Measurements from ENCODE around the gene PSMA5. TPM values are rescaled to one million over a fixed set of nuclear protein-coding genes. Genes with fewer than 3 reads are reported as not detected.
"Not testable (repeated sequence)": the region's sequence is repeated elsewhere in the genome, so short reads cannot be mapped to it uniquely, and the experiment has no call there.

PSMA5 gene
- polyA plus RNA-seq, 3 donors: 96.1 to 128 (median 106) TPM

GRCh38 chr1:109383087-109383779 is 43.0 kb downstream of the PSMA5 start:
- no peak for DNase-seq (ENCODE audit: extremely low read depth in 1 of 11, low read depth in 9 of 11, low spot score in 4 of 11)

DNA sequence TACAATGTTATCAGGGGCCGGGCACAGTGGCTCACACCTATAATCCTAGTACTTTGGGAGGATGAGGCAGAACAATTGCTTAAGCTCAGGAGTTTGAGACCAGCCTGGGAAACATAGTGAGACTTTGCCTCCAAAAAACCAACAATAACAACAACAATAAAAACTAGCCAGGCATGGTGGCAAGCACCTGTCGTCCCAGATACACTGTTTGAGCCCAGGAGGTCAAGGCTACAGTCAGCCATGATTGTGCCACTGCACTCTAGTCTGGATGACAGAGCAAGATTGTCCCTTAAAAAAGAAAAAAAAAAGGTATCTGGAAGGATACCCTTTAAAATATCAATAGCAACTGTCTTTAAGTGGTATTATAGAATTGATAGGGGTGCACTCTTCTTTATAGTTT is 44.7 kb downstream of the PSMA5 start:
- DNase-seq (ENCODE audit: extremely low read depth in 1 of 11, low read depth in 9 of 11, low spot score in 4 of 11): no peak

GRCh38 chr1:109379907-109380306 is 46.3 kb downstream of the PSMA5 start:
- DNase-seq (ENCODE audit: extremely low read depth in 1 of 11, low read depth in 9 of 11, low spot score in 4 of 11): no peak

DNA sequence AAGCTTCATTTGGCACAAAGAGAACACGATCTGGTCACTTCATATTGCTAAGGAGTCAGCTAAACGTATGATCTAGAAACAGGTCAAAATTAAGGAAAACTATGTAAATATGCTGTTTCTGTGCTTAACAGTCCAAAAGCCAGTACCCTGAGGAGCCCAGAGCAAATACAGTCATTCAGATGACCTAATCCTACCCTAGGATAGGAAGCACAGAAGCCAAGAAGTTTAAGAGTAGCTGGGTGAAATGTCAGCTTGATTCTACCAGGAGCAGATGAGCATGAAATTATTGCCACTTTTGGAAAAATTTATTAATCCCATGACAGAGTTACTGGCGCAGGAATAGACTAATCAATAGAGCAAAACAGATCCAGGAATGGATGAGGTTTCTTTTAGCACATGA is 46.8 kb downstream of the PSMA5 start:
- no peak for DNase-seq (ENCODE audit: extremely low read depth in 1 of 11, low read depth in 9 of 11, low spot score in 4 of 11)

DNA sequence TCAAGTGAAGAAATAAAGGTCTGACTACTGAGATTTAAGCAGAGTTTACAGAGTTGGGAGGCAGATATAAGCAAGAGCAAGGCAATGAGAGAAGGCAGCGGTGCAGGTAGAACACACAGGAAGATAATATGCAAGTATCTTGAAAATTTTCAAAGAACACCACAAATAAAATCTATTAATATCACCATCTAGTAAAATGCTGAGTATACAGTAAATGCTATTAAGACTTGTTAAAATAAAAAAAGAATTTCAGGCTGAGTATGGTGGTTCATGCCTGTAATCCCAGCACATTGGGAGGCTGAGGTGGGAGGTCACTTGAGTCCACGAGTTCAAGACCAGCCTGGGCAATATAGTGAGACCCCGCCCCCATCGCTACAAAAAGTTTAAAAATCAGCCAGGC is 48.5 kb downstream of the PSMA5 start:
- no peak for DNase-seq (ENCODE audit: extremely low read depth in 1 of 11, low read depth in 9 of 11, low spot score in 4 of 11)

DNA sequence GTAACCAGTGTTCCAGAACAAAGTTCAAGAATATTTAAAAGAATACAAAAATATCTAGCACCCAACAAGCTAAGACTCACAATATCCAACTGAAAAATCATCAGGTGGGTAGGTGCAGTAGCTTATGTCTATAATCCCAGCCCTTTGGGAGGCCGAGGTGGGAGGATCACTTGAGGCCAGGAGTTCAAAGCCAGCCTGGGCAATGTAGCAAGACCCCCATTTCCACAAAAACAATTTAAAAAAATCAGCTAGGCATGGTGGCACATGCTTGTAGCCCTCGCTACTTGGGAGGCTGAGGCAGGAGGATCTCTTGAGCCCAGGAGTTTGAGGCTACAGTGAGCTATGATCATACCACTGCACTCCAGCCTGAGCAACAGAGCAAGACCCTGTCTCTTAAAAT is 52.6 kb downstream of the PSMA5 start:
- not testable (repeated sequence) for DNase-seq (ENCODE audit: extremely low read depth in 1 of 11, low read depth in 9 of 11, low spot score in 4 of 11)

DNA sequence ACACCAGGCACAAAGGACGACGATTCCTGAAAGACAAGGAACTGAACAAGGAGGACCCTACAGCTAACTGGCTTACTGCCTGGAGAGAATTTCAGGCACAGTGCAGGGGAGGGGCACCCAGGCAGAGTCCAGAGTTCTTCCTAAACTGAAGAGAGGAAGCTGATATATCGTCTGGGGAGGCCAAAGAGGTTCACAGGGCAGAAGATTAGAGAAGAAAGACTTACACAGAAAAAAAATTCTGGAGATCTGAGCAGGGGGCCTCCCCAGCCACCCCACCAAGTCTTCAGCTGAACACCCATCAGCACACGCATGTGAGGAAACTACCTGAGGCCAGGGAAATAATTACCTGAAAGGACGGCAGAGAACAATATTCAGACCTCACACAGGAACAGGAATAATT is 53.1 kb downstream of the PSMA5 start:
- no peak for DNase-seq (ENCODE audit: extremely low read depth in 1 of 11, low read depth in 9 of 11, low spot score in 4 of 11)

GRCh38 chr1:109372281-109372680 is 54.0 kb downstream of the PSMA5 start:
- no peak for DNase-seq (ENCODE audit: extremely low read depth in 1 of 11, low read depth in 9 of 11, low spot score in 4 of 11)

- no peak for DNase-seq (ENCODE audit: extremely low read depth in 1 of 11, low read depth in 9 of 11, low spot score in 4 of 11)
These were observed 54.9 kb downstream of the PSMA5 start for GRCh38 chr1:109371341-109371739.

DNA sequence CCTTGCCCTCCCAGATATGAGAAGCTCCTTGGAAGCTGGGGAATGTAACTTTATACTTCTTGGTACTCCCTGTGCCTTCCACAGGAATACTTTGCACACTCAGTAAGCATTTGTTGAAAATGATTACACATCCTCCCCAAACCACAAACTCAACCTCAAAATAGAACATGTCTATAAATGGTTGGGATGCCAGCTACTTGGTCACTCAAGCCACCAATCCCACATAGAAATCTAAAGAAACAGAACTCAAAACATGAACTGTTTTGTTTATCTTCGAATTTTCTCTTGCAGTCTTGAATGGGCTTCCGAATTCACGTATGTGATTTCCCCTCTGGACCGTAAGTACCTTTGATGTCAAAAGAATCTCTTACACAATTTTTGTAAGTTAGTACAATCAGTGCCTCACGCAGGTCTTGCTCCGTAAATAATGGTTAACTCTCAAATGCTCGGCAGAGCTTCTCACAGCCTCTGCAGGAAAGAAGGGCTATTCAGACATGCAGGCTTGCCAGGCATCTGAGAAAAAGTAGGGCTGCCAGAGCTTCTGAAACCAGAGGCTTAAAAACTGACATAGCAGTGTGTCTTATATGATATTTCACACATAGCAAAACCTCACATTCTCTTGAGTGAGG is 55.4 kb downstream of the PSMA5 start:
- DNase-seq (ENCODE audit: extremely low read depth in 1 of 11, low read depth in 9 of 11, low spot score in 4 of 11): no peak

GRCh38 chr1:109369167-109369746 is 57.0 kb downstream of the PSMA5 start:
- DNase-seq (ENCODE audit: extremely low read depth in 1 of 11, low read depth in 9 of 11, low spot score in 4 of 11): no peak

- DNase-seq (ENCODE audit: extremely low read depth in 1 of 11, low read depth in 9 of 11, low spot score in 4 of 11): no peak
These were observed 57.8 kb downstream of the PSMA5 start for GRCh38 chr1:109368464-109368863.

DNA sequence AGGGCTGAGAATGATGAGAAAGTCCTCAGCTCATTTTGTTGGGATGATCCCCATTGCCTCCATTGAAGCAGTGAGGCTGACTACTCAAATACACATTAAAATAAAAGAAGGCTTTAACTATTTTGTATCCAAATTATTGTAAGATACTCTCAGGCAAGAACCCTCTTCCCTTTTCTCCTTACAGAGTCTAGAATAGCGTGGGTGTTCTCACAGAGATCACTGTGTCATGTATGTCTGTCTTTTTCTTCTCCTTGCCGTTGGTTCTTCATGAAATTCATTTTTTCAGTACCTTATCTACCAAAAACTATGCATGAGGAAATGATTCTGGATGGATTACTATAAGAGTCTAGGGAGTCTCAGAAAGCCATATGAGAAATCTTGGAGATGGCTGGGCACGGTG is 58.6 kb downstream of the PSMA5 start:
- no peak for DNase-seq (ENCODE audit: extremely low read depth in 1 of 11, low read depth in 9 of 11, low spot score in 4 of 11)

GRCh38 chr1:109365642-109366204 is 60.5 kb downstream of the PSMA5 start:
- DNase-seq (ENCODE audit: extremely low read depth in 1 of 11, low read depth in 9 of 11, low spot score in 4 of 11): no peak

DNA sequence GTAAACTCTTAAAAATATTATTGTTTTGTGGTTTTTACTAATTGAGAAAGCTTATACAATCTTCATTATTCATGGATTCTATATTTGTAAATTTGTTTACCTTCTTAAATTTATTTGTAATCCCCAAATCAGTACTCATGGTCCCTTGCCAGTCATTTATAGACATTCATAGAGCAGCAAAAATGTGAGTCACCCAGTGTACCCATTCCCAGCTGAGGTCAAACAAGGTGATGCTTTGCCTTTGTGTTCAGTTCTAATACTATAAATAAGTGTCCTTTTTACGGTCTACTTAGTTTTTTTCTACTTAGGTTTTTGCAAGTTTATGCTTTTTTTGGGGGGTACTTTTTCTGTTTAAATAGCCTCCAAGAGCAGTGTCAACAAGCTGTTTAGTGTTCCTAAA is 64.6 kb downstream of the PSMA5 start:
- DNase-seq (ENCODE audit: extremely low read depth in 1 of 11, low read depth in 9 of 11, low spot score in 4 of 11): no peak

DNA sequence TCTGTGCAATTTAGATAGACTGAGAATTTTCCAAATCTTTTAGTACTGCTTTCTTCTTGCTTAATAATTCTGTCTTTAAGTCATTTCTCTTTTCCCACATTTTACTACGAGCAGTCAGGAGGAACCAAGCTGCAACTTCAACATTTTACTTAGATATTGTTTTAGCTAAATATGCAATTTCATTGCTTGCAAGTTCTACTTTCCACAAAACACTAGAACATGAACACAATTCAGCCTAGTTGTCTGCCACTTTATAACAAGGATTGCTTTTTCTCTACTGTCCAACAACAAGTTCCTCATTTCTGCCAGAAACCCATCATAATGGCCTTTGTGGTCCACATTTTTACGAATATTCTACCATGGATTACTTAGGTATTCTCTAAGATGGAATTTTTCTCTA is 65.2 kb downstream of the PSMA5 start:
- no peak for DNase-seq (ENCODE audit: extremely low read depth in 1 of 11, low read depth in 9 of 11, low spot score in 4 of 11)

DNA sequence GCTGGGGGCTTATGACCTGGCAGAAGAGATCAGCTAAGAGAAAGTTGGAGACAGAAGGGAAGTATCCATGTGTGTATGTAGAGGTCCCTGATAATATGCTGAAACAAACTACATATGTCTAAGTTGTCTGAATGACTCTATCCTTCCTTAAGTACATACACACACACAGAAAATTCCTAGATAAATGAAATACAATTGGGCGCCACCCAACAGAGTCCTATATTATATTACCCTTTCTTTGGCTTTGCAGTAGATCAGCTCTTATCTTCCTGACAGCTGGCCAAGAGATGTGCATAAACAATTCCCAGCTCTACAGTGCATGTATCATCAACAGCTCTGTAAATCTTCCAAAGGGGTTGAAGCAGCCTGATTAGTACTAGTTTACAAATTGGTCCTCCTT is 68.6 kb downstream of the PSMA5 start:
- peak in 1 of 11 donors; percentile 17 for DNase-seq (ENCODE audit: extremely low read depth in 1 of 11, low read depth in 9 of 11, low spot score in 4 of 11)

DNA sequence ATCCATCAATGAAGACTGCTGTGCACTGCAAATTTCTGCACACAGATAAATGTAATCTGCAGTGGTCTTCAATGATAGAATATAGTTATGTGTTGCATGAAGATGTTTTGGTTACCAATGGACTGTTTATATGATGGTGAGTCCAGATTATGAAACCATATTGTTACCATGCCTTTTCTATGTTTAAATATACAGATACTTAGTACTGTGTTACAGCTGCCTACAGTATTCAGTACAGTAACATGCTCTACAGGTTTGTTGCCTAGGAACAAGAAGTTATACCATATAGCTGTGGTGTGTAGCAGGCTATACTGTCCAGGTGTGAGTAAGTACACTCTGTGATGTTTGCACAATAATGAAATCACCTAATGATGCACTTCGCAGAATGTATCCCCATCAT is 69.3 kb downstream of the PSMA5 start:
- no peak for DNase-seq (ENCODE audit: extremely low read depth in 1 of 11, low read depth in 9 of 11, low spot score in 4 of 11)

GRCh38 chr1:109356505-109356904 is 69.7 kb downstream of the PSMA5 start:
- peak in 1 of 11 donors; percentile 17 for DNase-seq (ENCODE audit: extremely low read depth in 1 of 11, low read depth in 9 of 11, low spot score in 4 of 11)

DNA sequence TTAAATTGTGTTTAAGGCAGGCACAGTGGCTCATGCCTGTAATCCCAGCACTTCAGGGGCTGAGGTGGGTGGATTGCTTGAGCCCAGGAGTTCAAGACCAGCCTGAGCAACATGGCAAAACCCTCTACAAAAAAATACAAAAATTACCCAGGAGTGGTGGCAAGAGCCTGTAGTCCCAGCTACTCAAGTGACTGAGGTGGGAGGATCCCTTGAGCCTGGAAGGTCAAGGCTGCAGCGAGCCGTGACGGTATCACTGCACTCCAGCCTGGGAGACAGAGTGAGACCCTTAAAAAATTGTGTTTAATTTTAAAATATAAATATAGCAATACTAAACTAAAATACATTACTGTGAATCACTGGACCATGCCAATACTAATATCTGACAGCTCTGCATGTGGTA is 71.3 kb downstream of the PSMA5 start:
- DNase-seq (ENCODE audit: extremely low read depth in 1 of 11, low read depth in 9 of 11, low spot score in 4 of 11): peak in 1 of 11 donors; percentile 23
